Fibroblast of lung (primary cell): ENCODE results near the gene ZKSCAN3. TPM values are rescaled to one million over a fixed set of nuclear protein-coding genes. Genes with fewer than 3 reads are reported as not detected.
"Not testable (repeated sequence)": the region's sequence is repeated elsewhere in the genome, so short reads cannot be mapped to it uniquely, and the experiment has no call there.

Experiments used
- DNase-seq, 2 donors: peaks; one replicate each; pipeline versions ENCODE4 v3.0.0 to v3.0.0-alpha.2; 2010; ENCODE audit warnings: low read depth in 2 of 2
- H2AFZ ChIP-seq: 2 replicates; pipeline ENCODE4 v1.5.1; 2012; ENCODE audit warnings: low read length, control low read depth, inconsistent platforms
- H3K27ac ChIP-seq: 2 replicates; pipeline ENCODE4 v1.5.1; 2011; ENCODE audit warnings: low read length, control low read depth; ENCODE audit not compliant: insufficient read depth
- H3K27me3 ChIP-seq: 2 replicates; pipeline ENCODE4 v1.5.1; 2011; ENCODE audit warnings: mild to moderate bottlenecking, low read length; ENCODE audit not compliant: control insufficient read depth, insufficient read depth
- H3K36me3 ChIP-seq: 2 replicates; pipeline ENCODE4 v1.5.1; 2011; ENCODE audit warnings: low read length; ENCODE audit not compliant: control insufficient read depth, insufficient read depth
- H3K4me1 ChIP-seq: 2 replicates; pipeline ENCODE4 v1.5.1; 2011; ENCODE audit warnings: low read length; ENCODE audit not compliant: control insufficient read depth, insufficient read depth; ENCODE audit errors: extremely low read depth
- H3K4me2 ChIP-seq: 2 replicates; pipeline ENCODE4 v1.5.1; 2011; ENCODE audit warnings: low read length, control low read depth; ENCODE audit not compliant: insufficient read depth; ENCODE audit errors: extremely low read depth
- H3K4me3 ChIP-seq, 4 experiments: fragments of 200-600 bp in 1 of 4; sonication (generic) in 1 of 4; replicated peaks in 1 of 4; 2 replicates each; pipeline ENCODE4 v1.5.1; 2011 to 2016; ENCODE audit warnings: low read length in 4 of 4, low read depth in 3 of 4, mild to moderate bottlenecking in 3 of 4, control low read depth in 2 of 4, inconsistent platforms in 1 of 4, mixed read lengths in 1 of 4; ENCODE audit not compliant: insufficient read depth in 1 of 4; ENCODE audit errors: control extremely low read depth in 1 of 4
- H3K79me2 ChIP-seq: 2 replicates; pipeline ENCODE4 v1.5.1; 2012; ENCODE audit warnings: mild to moderate bottlenecking, low read length, inconsistent platforms; ENCODE audit not compliant: control insufficient read depth, insufficient read depth
- H3K9ac ChIP-seq: 2 replicates; pipeline ENCODE4 v1.5.1; 2011; ENCODE audit warnings: mild to moderate bottlenecking, low read length, control low read depth; ENCODE audit not compliant: insufficient read depth
- H3K9me3 ChIP-seq: 2 replicates; pipeline ENCODE4 v1.5.1; 2012; ENCODE audit warnings: low read depth, low read length; ENCODE audit not compliant: control insufficient read depth, insufficient read depth
- H4K20me1 ChIP-seq: 2 replicates; pipeline ENCODE4 v1.5.1; 2011; ENCODE audit warnings: low read length; ENCODE audit not compliant: control insufficient read depth, insufficient read depth; ENCODE audit errors: extremely low read depth
- CTCF ChIP-seq, 2 donors: IDR thresholded peaks in 1 of 2; conservative IDR thresholded peaks in 1 of 2; 1 replicate in 1 of 2; 2 replicates in 1 of 2; pipeline ENCODE4 v1.5.1; 2011 to 2012; ENCODE audit warnings: low read length in 2 of 2, control low read depth in 1 of 2, inconsistent platforms in 1 of 2, low read depth in 1 of 2, mild to moderate bottlenecking in 1 of 2
- EZH2 ChIP-seq: IDR thresholded peaks from 2 replicates; pipeline ENCODE4 v1.5.1; 2012; ENCODE audit warnings: low read length, control low read depth, mild to moderate bottlenecking; ENCODE audit errors: missing control alignments
- polyA plus RNA-seq, 2 donors: library from polyadenylated mRNA; depleted of rRNA in 1 of 2; stranded (reverse) in 1 of 2; unstranded in 1 of 2; fragments of >200 nt; gene quantifications; 2 replicates each; pipeline ENCODE4 v1.2.1, GENCODE V29; 2011 to 2012; ENCODE audit warnings: missing spikeins in 1 of 2
- total RNA-seq: library from RNA; depleted of rRNA; stranded (reverse); fragments of >200 nt; gene quantifications from 2 replicates; pipeline ENCODE4 v1.2.1, GENCODE V29; 2014

ZKSCAN3 gene
- total and polyA plus RNA-seq, 2 donors (not counting 1 experiment from before 2014, with no cell fraction given): 3.9 to 6.9 TPM

GRCh38 chr6:28360961-28361360 is 11.2 kb downstream of the ZKSCAN3 start:
- Histone ChIP-seq H3K79me2 (peaks cover 2% of the 10 kb centered on the region), H3K36me3 (peaks cover 4% of the 10 kb centered on the region), H3K4me1 (peaks cover 5% of the 10 kb centered on the region), H3K27me3 (no peaks in the 10 kb centered on the region), H3K4me3 (no peak overlapping the region), H2AFZ (no peak overlapping the region), H3K27ac (no peak overlapping the region), H3K9ac (no peak overlapping the region), H3K9me3 (no peaks in the 10 kb centered on the region), H4K20me1 (no peaks in the 10 kb centered on the region), H3K4me2 (no peak overlapping the region)
- DNase-seq: no peak
- TF ChIP-seq EZH2 (no peak), CTCF (conservative IDR thresholded peaks at IDR 0.05 in 1 of 2, IDR thresholded peaks at IDR 0.05 in 1 of 2; ENCODE audit: low read depth in 1 of 2, low read length in 2 of 2) (no peak)

- H3K79me2 ChIP-seq, H2AFZ ChIP-seq, H3K36me3 ChIP-seq, H3K4me1 ChIP-seq, H3K9me3 ChIP-seq, H3K27ac ChIP-seq, H4K20me1 ChIP-seq, DNase-seq, H3K9ac ChIP-seq, H3K27me3 ChIP-seq, H3K4me3 ChIP-seq, H3K4me2 ChIP-seq: not testable (repeated sequence)
These were observed 15.8 kb downstream of the ZKSCAN3 start for GRCh38 chr6:28365590-28365989.

- no peak for TF ChIP-seq CTCF (conservative IDR thresholded peaks at IDR 0.05 in 1 of 2, IDR thresholded peaks at IDR 0.05 in 1 of 2; ENCODE audit: low read depth in 1 of 2, low read length in 2 of 2)
- no peak for TF ChIP-seq EZH2
- Histone ChIP-seq H3K9ac (no peak overlapping the region), H3K79me2 (no peaks in the 10 kb centered on the region), H3K36me3 (peaks cover 4% of the 10 kb centered on the region), H3K4me2 (no peak overlapping the region), H3K4me3 (no peak overlapping the region), H3K4me1 (no peaks in the 10 kb centered on the region), H4K20me1 (no peaks in the 10 kb centered on the region), H3K27me3 (no peaks in the 10 kb centered on the region), H3K9me3 (no peaks in the 10 kb centered on the region), H2AFZ (no peak overlapping the region), H3K27ac (no peak overlapping the region)
- no peak for DNase-seq
These were observed 18.8 kb downstream of the ZKSCAN3 start for GRCh38 chr6:28368522-28368921.

GRCh38 chr6:28369463-28369862 is 19.7 kb downstream of the ZKSCAN3 start:
- Histone ChIP-seq H3K79me2 (no peaks in the 10 kb centered on the region), H3K4me2 (no peak overlapping the region), H3K9me3 (no peaks in the 10 kb centered on the region), H3K27ac (no peak overlapping the region), H4K20me1 (no peaks in the 10 kb centered on the region), H2AFZ (no peak overlapping the region), H3K36me3 (peaks cover 4% of the 10 kb centered on the region), H3K4me3 (no peak overlapping the region), H3K9ac (no peak overlapping the region), H3K27me3 (no peaks in the 10 kb centered on the region), H3K4me1 (no peaks in the 10 kb centered on the region)
- TF ChIP-seq CTCF (conservative IDR thresholded peaks at IDR 0.05 in 1 of 2, IDR thresholded peaks at IDR 0.05 in 1 of 2; ENCODE audit: low read depth in 1 of 2, low read length in 2 of 2) (no peak), EZH2 (no peak)
- DNase-seq: no peak
